ENCODE data around the gene CHCT1.
"Not testable (repeated sequence)": the region's sequence is repeated elsewhere in the genome, so short reads cannot be mapped to it uniquely, and the experiment has no call there.

Gene CHCT1

GRCh38 chr17:60425626-60426025 is 3.3 kb downstream of the CHCT1 start:
- no peaks in the 10 kb centered on the region for H3K79me1 ChIP-seq (ENCODE audit: low read depth, low read length)
- H3K23ac ChIP-seq (ENCODE audit: low read depth, low read length, poor library complexity) = no peak overlapping the region
- no peak overlapping the region for H4K8ac ChIP-seq (ENCODE audit: low read depth, low read length)
- H3K18ac ChIP-seq (ENCODE audit: low read length) = peak overlapping the region; percentile 19
- peak overlapping the region; percentile 38 for H2AK5ac ChIP-seq (ENCODE audit: low read depth, low read length)
- H2BK120ac ChIP-seq (ENCODE audit: low read depth, low read length) = no peak overlapping the region
- H2BK15ac ChIP-seq (ENCODE audit: low read length) = no peak overlapping the region
- WGBS, 2 donors (ENCODE audit: extremely low coverage in 2 of 2, insufficient read length in 2 of 2, insufficient replicate concordance in 1 of 2) = no CpG with 5 or more reads among the region's 6 CpGs
- no peak overlapping the region for H3K14ac ChIP-seq (ENCODE audit: low read length)
- no peak overlapping the region for H3K9ac ChIP-seq (ENCODE audit: low read depth, low read length, poor library complexity)
- peaks cover 3 to 5% of the 10 kb centered on the region in 2 donors for H3K4me1 ChIP-seq (ENCODE audit: control insufficient read depth in 2 of 2, insufficient read depth in 1 of 2, low read depth in 1 of 2, low read length in 2 of 2)
- H4K91ac ChIP-seq (ENCODE audit: low read depth, low read length, poor library complexity) = no peak overlapping the region
- no peak overlapping the region for H2AFZ ChIP-seq (ENCODE audit: low read length)
- no peak overlapping the region for H2BK5ac ChIP-seq (ENCODE audit: low read length)
- H3K4me2 ChIP-seq (ENCODE audit: insufficient read depth, low read length, poor library complexity, severe bottlenecking) = no peak overlapping the region
- H3K27me3 ChIP-seq (ENCODE audit: control insufficient read depth in 3 of 3, insufficient read depth in 3 of 3, low read depth in 1 of 3, low read length in 3 of 3) = peaks cover 0 to 5% (median 2%) of the 10 kb centered on the region in 3 experiments
- no peaks in the 10 kb centered on the region for H3K36me3 ChIP-seq (replicated peaks in 1 of 2; ENCODE audit: control insufficient read depth in 2 of 2, insufficient read depth in 2 of 2, low read length in 2 of 2)
- DNase-seq (ENCODE audit: low spot score) = no peak
- no peak overlapping the region for H3K4ac ChIP-seq (ENCODE audit: low read length)
- H2BK12ac ChIP-seq (ENCODE audit: low read length) = no peak overlapping the region
- H3K4me3 ChIP-seq (ENCODE audit: low read length in 2 of 2) = no peak overlapping the region
- no peaks in the 10 kb centered on the region for H3K9me3 ChIP-seq (replicated peaks in 1 of 2; ENCODE audit: control insufficient read depth in 2 of 2, insufficient read depth in 1 of 2, low read depth in 1 of 2, low read length in 2 of 2)
- no peak overlapping the region for H3K27ac ChIP-seq (replicated peaks; ENCODE audit: low read length)

- Histone ChIP-seq H3K23ac (ENCODE audit: low read depth, low read length, poor library complexity) (no peak overlapping the region), H3K4me2 (ENCODE audit: insufficient read depth, low read length, poor library complexity, severe bottlenecking) (no peak overlapping the region), H4K8ac (ENCODE audit: low read depth, low read length) (no peak overlapping the region), H3K18ac (ENCODE audit: low read length) (no peak overlapping the region), H2AFZ (ENCODE audit: low read length) (peak overlapping the region; percentile 29), H3K4me3 (ENCODE audit: low read length in 2 of 2) (no peak overlapping the region), H3K27ac (replicated peaks; ENCODE audit: low read length) (no peak overlapping the region), H3K79me1 (ENCODE audit: low read depth, low read length) (no peaks in the 10 kb centered on the region), H2AK5ac (ENCODE audit: low read depth, low read length) (no peak overlapping the region), H3K4ac (ENCODE audit: low read length) (no peak overlapping the region), H3K9ac (ENCODE audit: low read depth, low read length, poor library complexity) (no peak overlapping the region), H3K9me3 (replicated peaks in 1 of 2; ENCODE audit: control insufficient read depth in 2 of 2, insufficient read depth in 1 of 2, low read depth in 1 of 2, low read length in 2 of 2) (no peaks in the 10 kb centered on the region), H2BK120ac (ENCODE audit: low read depth, low read length) (no peak overlapping the region), H3K27me3 (ENCODE audit: control insufficient read depth in 3 of 3, insufficient read depth in 3 of 3, low read depth in 1 of 3, low read length in 3 of 3) (peaks cover 0 to 11% (median 2%) of the 10 kb centered on the region in 3 experiments), H3K14ac (ENCODE audit: low read length) (no peak overlapping the region), H2BK12ac (ENCODE audit: low read length) (no peak overlapping the region), H3K36me3 (replicated peaks in 1 of 2; ENCODE audit: control insufficient read depth in 2 of 2, insufficient read depth in 2 of 2, low read length in 2 of 2) (no peaks in the 10 kb centered on the region), H4K91ac (ENCODE audit: low read depth, low read length, poor library complexity) (no peak overlapping the region), H2BK5ac (ENCODE audit: low read length) (no peak overlapping the region), H2BK15ac (ENCODE audit: low read length) (no peak overlapping the region), H3K4me1 (ENCODE audit: control insufficient read depth in 2 of 2, insufficient read depth in 1 of 2, low read depth in 1 of 2, low read length in 2 of 2) (peaks cover 3 to 5% of the 10 kb centered on the region in 2 donors)
- DNase-seq (ENCODE audit: low spot score) = no peak
- no CpG with 5 or more reads among the region's 10 CpGs for WGBS, 2 donors (ENCODE audit: extremely low coverage in 2 of 2, insufficient read length in 2 of 2, insufficient replicate concordance in 1 of 2)
These were observed 4.3 kb downstream of the CHCT1 start for GRCh38 chr17:60426596-60426995.

- H3K4ac ChIP-seq (ENCODE audit: low read length); H2BK15ac ChIP-seq (ENCODE audit: low read length); H3K4me2 ChIP-seq (ENCODE audit: insufficient read depth, low read length, poor library complexity, severe bottlenecking); H2AK5ac ChIP-seq (ENCODE audit: low read depth, low read length); H2BK120ac ChIP-seq (ENCODE audit: low read depth, low read length); H3K27me3 ChIP-seq (ENCODE audit: control insufficient read depth in 3 of 3, insufficient read depth in 3 of 3, low read depth in 1 of 3, low read length in 3 of 3); H3K4me3 ChIP-seq (ENCODE audit: low read length in 2 of 2); H4K91ac ChIP-seq (ENCODE audit: low read depth, low read length, poor library complexity); H3K23ac ChIP-seq (ENCODE audit: low read depth, low read length, poor library complexity); H3K36me3 ChIP-seq (replicated peaks in 1 of 2; ENCODE audit: control insufficient read depth in 2 of 2, insufficient read depth in 2 of 2, low read length in 2 of 2); H3K18ac ChIP-seq (ENCODE audit: low read length); H3K14ac ChIP-seq (ENCODE audit: low read length); H3K27ac ChIP-seq (replicated peaks; ENCODE audit: low read length); H3K79me1 ChIP-seq (ENCODE audit: low read depth, low read length); H4K8ac ChIP-seq (ENCODE audit: low read depth, low read length); H3K9ac ChIP-seq (ENCODE audit: low read depth, low read length, poor library complexity); DNase-seq (ENCODE audit: low spot score); H2AFZ ChIP-seq (ENCODE audit: low read length); H2BK12ac ChIP-seq (ENCODE audit: low read length); H2BK5ac ChIP-seq (ENCODE audit: low read length); H3K4me1 ChIP-seq (ENCODE audit: control insufficient read depth in 2 of 2, insufficient read depth in 1 of 2, low read depth in 1 of 2, low read length in 2 of 2): not testable (repeated sequence)
- WGBS, 2 donors (ENCODE audit: extremely low coverage in 2 of 2, insufficient read length in 2 of 2, insufficient replicate concordance in 1 of 2) = no CpG with 5 or more reads among the region's 6 CpGs
- peaks cover 6 to 11% of the 10 kb centered on the region in 2 donors for H3K9me3 ChIP-seq (replicated peaks in 1 of 2; ENCODE audit: control insufficient read depth in 2 of 2, insufficient read depth in 1 of 2, low read depth in 1 of 2, low read length in 2 of 2)
These were observed 6.2 kb downstream of the CHCT1 start for GRCh38 chr17:60428491-60428890.

- H3K14ac ChIP-seq (ENCODE audit: low read length); H2BK15ac ChIP-seq (ENCODE audit: low read length); H3K36me3 ChIP-seq (replicated peaks in 1 of 2; ENCODE audit: control insufficient read depth in 2 of 2, insufficient read depth in 2 of 2, low read length in 2 of 2); H2AK5ac ChIP-seq (ENCODE audit: low read depth, low read length); H3K79me1 ChIP-seq (ENCODE audit: low read depth, low read length); H4K91ac ChIP-seq (ENCODE audit: low read depth, low read length, poor library complexity); H3K23ac ChIP-seq (ENCODE audit: low read depth, low read length, poor library complexity); H4K8ac ChIP-seq (ENCODE audit: low read depth, low read length); H3K4ac ChIP-seq (ENCODE audit: low read length); H2AFZ ChIP-seq (ENCODE audit: low read length); H3K27me3 ChIP-seq (ENCODE audit: control insufficient read depth in 3 of 3, insufficient read depth in 3 of 3, low read depth in 1 of 3, low read length in 3 of 3); H2BK120ac ChIP-seq (ENCODE audit: low read depth, low read length); H2BK5ac ChIP-seq (ENCODE audit: low read length); H3K27ac ChIP-seq (replicated peaks; ENCODE audit: low read length); H3K9ac ChIP-seq (ENCODE audit: low read depth, low read length, poor library complexity); H2BK12ac ChIP-seq (ENCODE audit: low read length); H3K4me3 ChIP-seq (ENCODE audit: low read length in 2 of 2); H3K4me2 ChIP-seq (ENCODE audit: insufficient read depth, low read length, poor library complexity, severe bottlenecking); H3K4me1 ChIP-seq (ENCODE audit: control insufficient read depth in 2 of 2, insufficient read depth in 1 of 2, low read depth in 1 of 2, low read length in 2 of 2); DNase-seq (ENCODE audit: low spot score); H3K18ac ChIP-seq (ENCODE audit: low read length): not testable (repeated sequence)
- no CpG with 5 or more reads among the region's 7 CpGs for WGBS, 2 donors (ENCODE audit: extremely low coverage in 2 of 2, insufficient read length in 2 of 2, insufficient replicate concordance in 1 of 2)
- H3K9me3 ChIP-seq (replicated peaks in 1 of 2; ENCODE audit: control insufficient read depth in 2 of 2, insufficient read depth in 1 of 2, low read depth in 1 of 2, low read length in 2 of 2) = peaks cover 6 to 11% of the 10 kb centered on the region in 2 donors
These were observed 8.3 kb downstream of the CHCT1 start for GRCh38 chr17:60430561-60430960.

Data from neuronal stem cell (in vitro differentiated cells).